ENCODE data around the gene TJP3. TPM values are rescaled to one million over a fixed set of nuclear protein-coding genes. Genes with fewer than 3 reads are reported as not detected.

TJP3 gene
- total RNA-seq, 1 donor from 2014 or later: 21.7 TPM

- no peak for DNase-seq (ENCODE audit: low spot score in 2 of 2, unreplicated experiment in 2 of 2)
- H3K27ac Mint-ChIP-seq: peak overlapping the region; percentile 81
- H3K9me3 Mint-ChIP-seq: no peaks in the 10 kb centered on the region
- no peak for TF ChIP-seq CTCF (IDR thresholded peaks at IDR 0.05; ENCODE audit: unreplicated experiment)
- H3K27me3 Mint-ChIP-seq (ENCODE audit: low read depth): no peaks in the 10 kb centered on the region
- peaks cover 25% of the 10 kb centered on the region for H3K4me1 Mint-ChIP-seq
- peaks cover 9% of the 10 kb centered on the region for H3K36me3 Mint-ChIP-seq
- H3K4me3 Mint-ChIP-seq: no peak overlapping the region
These were observed 39.7 kb upstream of the TJP3 start for GRCh38 chr19:3668331-3669081.

GRCh38 chr19:3669082-3669946 lies 38.9 kb upstream of the TJP3 start:
- no peaks in the 10 kb centered on the region for H3K27me3 Mint-ChIP-seq (ENCODE audit: low read depth)
- peaks cover 25% of the 10 kb centered on the region for H3K4me1 Mint-ChIP-seq
- DNase-seq (ENCODE audit: low spot score in 2 of 2, unreplicated experiment in 2 of 2): no peak
- H3K36me3 Mint-ChIP-seq: peaks cover 2% of the 10 kb centered on the region
- no peak overlapping the region for H3K27ac Mint-ChIP-seq
- H3K9me3 Mint-ChIP-seq: no peaks in the 10 kb centered on the region
- TF ChIP-seq CTCF (IDR thresholded peaks at IDR 0.05; ENCODE audit: unreplicated experiment): no peak
- no peak overlapping the region for H3K4me3 Mint-ChIP-seq

GRCh38 chr19:3669947-3670795 lies 38.0 kb upstream of the TJP3 start:
- Mint-ChIP-seq H3K9me3 (no peaks in the 10 kb centered on the region), H3K4me1 (peaks cover 25% of the 10 kb centered on the region), H3K27ac (no peak overlapping the region), H3K36me3 (no peaks in the 10 kb centered on the region), H3K27me3 (ENCODE audit: low read depth) (no peaks in the 10 kb centered on the region), H3K4me3 (no peak overlapping the region)
- DNase-seq (ENCODE audit: low spot score in 2 of 2, unreplicated experiment in 2 of 2): no peak
- no peak for TF ChIP-seq CTCF (IDR thresholded peaks at IDR 0.05; ENCODE audit: unreplicated experiment)

GRCh38 chr19:3670796-3671679 lies 37.1 kb upstream of the TJP3 start:
- TF ChIP-seq CTCF (IDR thresholded peaks at IDR 0.05; ENCODE audit: unreplicated experiment): no peak
- no peak for DNase-seq (ENCODE audit: low spot score in 2 of 2, unreplicated experiment in 2 of 2)
- Mint-ChIP-seq H3K27me3 (ENCODE audit: low read depth) (no peaks in the 10 kb centered on the region), H3K4me1 (peaks cover 25% of the 10 kb centered on the region), H3K27ac (peak overlapping the region; percentile 81), H3K9me3 (no peaks in the 10 kb centered on the region), H3K4me3 (no peak overlapping the region), H3K36me3 (no peaks in the 10 kb centered on the region)
